GM19395 (cell line): ENCODE results near the gene MAML2.

Source experiments
- ATAC-seq: cut with Tn5 transposase; IDR thresholded peaks from one replicate; pipeline ENCODE4 v1.9.1; 2021; ENCODE audit warnings: mild to moderate bottlenecking, moderate library complexity; ENCODE audit not compliant: unreplicated experiment

The MAML2 gene

DNA sequence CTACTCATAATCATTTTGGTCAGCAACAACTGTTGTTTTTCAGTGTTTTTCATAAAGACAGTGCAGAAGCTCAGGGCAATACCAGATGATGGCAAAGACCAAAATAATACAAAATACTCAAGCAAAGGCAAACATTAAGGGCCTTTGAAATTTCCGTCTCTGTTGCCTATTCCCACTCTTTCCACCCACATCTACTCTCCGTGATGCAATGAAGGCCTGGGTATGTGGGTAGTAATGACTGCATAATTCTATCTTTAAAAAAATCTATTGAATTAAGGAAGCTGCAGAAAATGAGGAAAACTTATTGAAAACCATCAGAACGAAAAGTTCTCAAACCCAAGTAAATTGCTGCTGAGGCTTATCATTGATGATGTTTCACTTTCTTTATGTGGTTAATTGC is 203.3 kb downstream of the MAML2 start:
- no peak for ATAC-seq

DNA sequence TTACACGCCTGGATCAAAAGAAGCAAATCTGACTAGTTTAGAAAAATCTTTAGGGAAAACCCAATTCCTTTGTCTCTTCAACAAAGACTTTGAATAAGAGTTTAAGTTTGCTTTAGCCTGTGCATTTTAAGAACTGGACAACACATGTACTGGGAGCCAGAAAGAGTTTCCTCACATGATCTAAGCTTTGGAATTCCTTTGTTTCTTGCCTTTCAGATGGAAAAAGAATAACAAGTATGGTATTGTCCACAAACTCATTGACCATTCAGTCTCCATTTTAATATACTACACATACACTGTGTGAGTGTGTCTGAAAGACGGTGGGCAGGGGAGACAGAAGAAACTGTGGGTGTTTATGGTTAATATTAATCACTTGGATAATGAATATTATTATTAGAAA is 205.6 kb downstream of the MAML2 start:
- no peak for ATAC-seq

- no peak for ATAC-seq
Measured at GRCh38 chr11:96136613-96137298, 206.2 kb downstream of the MAML2 start.

DNA sequence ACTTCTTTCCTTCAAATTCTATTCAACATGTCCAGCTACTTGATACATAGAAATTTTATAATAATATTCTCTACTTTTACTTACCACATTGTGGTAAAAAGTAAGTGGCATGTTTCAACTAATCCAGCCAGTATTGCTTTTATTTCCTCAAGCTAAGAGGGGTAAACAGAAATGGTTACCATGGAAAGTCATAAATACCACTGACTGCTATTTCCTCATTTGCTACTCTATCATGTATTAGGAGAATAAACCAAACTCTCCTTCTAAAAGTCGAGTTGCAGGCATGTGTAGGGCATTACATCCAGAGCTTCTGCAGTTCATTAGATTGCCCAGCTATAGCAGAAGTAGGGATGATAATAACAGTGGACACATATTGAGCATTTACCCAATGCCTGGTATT is 208.4 kb downstream of the MAML2 start:
- peak; percentile 54 for ATAC-seq

DNA sequence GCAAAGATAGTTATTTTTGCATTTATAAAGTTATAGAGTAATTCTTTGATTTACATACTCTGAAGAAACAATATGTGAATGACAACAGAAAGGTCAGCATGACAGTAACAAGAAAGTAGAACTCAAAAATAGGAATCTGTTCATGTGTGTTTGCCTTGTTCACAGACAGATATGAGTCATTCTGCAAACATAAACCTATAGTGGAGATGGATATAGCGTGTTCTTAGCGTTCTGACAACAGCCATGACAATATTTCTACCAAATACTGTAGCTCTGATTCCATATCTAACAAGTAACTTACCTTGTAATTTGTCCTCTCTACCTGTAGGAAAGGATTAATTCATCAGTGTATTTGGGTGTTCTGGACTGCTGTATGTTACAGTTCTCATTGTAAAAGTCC is 210.6 kb downstream of the MAML2 start:
- ATAC-seq = peak; percentile 64

DNA sequence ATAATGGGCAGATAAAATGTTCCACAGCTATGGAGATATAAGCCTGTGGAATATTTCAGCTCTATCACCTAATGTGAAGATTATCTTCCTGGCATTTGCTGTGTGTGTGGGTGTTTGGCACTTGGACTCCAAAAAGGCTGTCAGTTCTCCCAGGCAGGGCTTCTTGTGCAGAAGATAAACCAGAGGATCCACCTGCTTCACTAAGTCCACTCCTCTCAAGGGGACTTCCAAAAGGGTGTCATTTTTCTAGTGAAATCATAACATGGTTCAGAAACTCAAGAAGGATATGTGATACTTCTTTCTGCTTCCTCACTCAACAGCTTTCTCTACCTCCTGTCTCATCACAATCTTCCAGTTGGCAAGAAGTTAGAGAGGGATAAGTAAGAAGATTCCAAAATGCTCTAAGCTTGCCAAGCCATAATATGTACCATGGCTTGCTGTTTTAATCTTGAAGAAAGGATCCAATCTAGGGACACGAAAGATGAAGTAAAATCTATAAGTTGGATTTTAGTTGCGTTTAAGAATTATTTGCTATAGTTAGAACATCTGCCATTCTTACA is 212.9 kb downstream of the MAML2 start:
- no peak for ATAC-seq

DNA sequence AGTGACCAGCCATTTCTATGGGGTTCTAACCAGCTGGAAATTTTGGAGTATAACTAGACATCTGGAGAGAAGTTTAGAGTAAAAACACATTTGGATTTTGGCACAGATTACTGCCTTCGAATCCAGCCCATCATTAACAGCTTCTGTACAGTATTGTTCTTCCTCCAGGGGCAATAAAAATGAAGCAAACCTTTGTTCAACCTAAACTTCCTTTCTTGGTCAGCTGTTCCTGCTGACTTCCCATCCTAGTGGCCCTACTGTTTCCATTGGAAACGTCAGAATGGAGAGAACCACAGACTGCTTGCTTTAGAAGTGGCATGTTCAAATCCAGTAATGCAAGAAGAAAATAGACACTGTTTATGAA is 215.4 kb downstream of the MAML2 start:
- ATAC-seq = no peak

GRCh38 chr11:96126917-96127595 is 215.9 kb downstream of the MAML2 start:
- ATAC-seq = no peak

DNA sequence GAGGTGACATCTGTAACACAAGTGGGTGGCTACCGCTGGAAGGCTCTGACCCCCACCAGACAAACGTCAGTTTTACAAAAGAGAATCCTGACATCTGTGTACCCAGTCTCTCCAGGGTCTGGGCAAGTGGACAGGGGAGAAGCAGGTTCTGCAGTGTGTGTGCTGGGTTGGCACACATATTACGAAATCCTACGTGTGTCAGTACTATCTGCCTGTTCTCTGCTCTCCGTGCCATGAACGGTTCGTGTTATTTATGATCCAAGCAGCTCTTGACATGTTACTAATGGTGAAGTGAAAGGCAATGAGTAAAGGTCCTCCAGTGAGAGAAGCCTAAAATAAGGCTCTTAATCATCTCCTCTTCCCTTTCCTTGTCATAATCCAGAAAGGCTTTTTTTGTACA is 217.6 kb downstream of the MAML2 start:
- no peak for ATAC-seq

GRCh38 chr11:96124155-96124554 is 218.8 kb downstream of the MAML2 start:
- no peak for ATAC-seq

GRCh38 chr11:96123301-96123700 is 219.7 kb downstream of the MAML2 start:
- ATAC-seq = no peak

DNA sequence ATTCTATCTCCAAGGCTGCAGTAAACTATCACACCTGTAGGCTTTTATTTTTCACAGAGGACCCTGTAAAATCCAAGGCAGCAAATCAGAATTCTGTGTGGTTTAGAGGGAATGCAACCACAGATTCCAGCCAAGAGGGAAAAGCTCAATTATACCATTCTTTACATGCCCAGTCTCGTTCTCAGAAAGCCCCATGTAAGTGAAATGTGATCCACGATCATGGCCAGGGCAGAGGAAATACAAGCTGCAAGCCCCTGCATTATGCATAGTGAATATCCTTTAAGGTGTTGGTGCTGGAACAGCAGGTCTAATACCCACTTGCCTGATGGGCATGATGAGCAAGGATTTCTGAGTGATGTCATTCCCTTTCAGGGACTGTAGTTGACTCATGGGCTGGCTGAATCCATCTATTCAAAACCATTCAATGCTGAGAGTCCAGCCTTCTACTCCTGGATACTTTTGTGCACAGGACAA is 220.4 kb downstream of the MAML2 start:
- ATAC-seq = no peak

DNA sequence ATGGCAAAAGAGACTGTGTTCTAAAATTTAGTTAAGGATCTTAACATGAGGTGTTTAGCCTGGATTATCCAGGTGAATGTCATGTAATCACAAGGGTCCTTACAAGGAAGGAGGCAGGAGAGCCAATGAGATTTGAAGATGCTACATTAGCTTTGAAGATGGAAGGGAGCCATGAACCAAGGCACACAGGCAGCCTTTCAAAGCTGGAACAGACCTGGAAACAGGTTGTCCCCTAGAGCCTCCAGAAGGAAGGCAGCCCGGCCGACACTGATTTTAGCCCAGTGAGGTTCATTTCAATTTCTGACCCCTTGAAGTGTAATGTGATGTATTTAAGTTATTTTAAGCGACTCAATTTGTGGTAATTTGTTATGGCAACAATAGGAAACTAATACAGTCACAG is 223.8 kb downstream of the MAML2 start:
- no peak for ATAC-seq

DNA sequence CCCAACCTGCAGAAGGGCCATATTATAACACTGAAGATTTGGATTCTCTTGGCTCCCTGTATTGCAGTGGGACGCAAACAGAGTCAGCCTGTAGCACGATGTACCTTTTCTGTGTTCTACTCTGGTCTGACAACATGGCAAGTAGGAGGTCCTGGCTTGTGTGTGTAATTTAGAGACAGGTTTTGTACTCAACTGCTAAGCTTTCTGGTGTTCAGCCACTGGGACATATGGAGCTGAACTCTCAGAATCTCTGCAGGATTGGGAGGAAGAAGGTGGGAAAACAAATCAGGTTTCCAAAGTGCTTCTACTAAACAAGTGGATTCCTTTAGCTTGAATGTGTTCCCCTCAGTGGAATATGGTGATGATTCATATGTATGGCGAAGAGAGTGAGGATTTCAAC is 226.6 kb downstream of the MAML2 start:
- no peak for ATAC-seq

DNA sequence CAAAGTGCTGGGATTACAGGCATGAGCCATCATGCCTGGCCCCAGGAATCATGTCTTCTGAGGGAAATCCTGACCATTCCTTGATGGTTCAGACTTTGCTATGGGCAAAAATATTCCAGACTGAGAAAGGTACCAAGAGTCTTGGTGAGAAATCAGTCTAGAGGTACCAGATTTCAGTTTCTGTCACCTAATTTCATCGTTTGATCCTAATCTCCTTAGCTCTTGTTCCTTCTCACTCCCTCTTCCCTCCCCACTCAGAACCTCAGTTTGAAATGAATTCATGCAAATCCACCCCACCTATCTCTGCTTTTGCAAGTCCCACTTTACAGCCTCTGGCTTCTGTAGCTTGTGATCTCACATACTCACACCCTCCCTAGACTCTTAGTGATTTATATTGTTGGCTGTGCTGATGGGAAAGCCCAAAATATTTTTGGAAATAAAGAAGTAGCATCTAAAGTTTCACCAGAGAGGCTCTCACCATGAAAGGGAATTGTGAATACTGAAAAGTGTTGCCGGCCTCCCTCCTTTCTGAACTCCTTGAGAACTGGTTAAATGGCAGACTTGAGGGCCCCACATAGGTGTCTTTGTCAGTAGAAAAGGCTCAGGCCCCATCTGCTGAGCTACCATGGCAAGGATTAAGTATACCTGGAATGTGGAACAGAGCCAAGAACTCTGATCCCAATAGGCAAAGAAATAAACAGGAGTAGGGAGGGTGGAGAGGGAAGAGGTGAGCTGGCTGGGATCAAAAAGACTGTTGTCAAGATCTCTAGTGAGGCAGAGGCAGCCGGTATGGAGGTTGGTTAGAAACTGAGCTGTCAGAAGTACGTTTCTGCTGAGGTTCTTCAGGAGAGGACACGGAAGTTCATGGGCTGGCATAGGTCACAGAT is 228.6 kb downstream of the MAML2 start:
- ATAC-seq = no peak

DNA sequence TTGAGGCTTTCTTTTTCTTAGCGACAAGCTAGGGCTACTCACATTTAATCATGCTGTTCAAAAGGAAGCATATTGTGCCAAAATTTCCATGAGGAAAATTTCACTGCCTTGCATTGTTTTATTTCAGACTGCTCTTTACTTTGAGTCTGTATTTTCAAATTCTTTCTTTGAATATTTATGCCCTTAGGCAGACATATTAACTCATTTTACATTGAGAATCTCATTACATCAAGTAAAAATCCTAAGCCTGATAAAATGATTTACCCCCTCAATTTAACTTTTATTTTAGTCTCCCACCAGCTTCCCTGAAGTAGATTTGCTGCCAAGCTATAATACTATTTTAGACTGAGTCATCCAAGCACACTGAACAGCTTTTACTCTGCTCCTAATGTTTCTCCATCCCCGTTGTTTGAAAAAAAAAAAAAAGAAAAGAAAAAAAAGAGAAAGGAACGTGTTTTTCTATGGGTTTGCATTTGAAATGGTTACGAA is 229.8 kb downstream of the MAML2 start:
- no peak for ATAC-seq

GRCh38 chr11:96112192-96113128 is 230.5 kb downstream of the MAML2 start:
- peak; percentile 94 for ATAC-seq

- no peak for ATAC-seq
Measured at GRCh38 chr11:96111308-96111707, 231.7 kb downstream of the MAML2 start.

DNA sequence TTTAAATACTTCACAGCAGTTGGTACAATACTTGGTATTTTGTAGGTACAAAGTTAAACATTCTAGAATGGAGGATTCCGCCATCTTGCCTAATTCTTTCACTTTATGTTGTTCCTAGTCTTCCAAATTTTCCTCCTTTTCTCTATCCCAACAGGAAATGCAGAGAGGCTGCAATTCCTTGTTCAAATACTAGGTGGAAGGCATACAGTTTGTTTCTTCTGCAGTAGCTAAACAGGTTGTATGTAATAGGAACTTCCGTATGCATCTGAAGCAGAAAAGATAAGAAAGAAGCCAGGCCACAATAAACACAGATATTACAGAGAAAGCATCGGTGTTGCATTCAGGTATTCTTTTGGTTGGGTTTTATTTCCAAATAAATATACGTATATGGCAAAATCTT is 232.7 kb downstream of the MAML2 start:
- ATAC-seq = no peak
